ENCODE measurements around the gene SLC39A11.
"Not testable (repeated sequence)": the region's sequence is repeated elsewhere in the genome, so short reads cannot be mapped to it uniquely, and the experiment has no call there.

Gene SLC39A11

DNA sequence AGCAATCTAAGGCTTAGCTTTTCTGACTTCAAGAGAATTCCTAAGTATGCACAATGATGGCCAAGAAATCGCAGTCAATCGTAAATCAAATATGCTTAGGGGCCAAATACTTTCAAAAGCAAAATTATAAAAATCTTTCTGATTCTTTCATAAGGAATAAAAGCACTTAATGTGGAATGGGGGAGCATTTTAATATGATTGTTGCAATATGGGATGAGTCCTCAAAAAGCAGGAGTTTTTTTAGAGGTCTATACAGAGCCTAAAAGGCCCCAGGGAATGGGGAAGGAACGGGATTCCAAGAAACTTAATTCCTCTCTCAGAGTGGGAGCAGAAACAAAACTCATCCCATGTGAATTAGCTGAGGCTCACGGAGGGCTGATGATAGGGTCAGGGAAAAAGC is 14.7 kb upstream of the SLC39A11 start:
- no peak for DNase-seq (ENCODE audit: low read depth in 3 of 3)

DNA sequence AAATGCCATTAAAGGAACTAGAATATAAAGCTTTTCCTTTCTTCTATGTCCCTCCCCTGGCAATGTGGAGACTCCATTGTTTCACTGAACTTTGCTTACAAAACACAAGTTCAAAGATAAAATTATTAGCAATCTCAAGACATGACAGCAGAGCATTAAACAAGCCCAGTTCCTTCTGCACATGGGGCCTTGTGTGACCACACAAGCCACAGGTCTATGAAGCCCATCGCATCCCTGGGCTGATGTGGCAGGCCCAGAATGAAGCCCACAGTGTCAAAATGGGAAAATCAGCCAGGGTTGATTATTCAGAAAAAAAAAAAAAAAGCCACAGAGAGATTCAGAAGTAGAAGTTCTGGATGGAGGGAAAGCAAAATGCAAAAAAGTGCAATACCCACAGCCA is 12.9 kb upstream of the SLC39A11 start:
- DNase-seq (ENCODE audit: low read depth in 3 of 3): no peak

DNA sequence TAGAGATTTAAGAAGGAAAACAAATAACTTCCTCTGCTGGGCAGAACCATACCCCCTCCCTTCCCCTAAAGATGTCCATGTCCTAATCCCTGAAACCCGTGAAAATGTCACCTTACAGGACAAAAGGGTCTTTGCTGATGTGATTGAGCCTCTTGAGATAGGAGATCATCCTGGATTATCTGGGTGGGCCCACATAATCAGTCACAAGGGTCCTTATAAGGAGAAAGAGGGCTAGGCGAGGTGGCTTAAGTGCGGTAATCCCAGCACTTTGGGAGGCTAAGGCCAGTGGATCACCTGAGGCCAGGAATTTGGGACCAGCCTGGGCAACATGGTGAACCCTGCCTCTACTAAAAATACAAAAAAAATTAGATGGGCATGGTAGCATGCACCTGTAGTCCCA is 12.0 kb upstream of the SLC39A11 start:
- DNase-seq (ENCODE audit: low read depth in 3 of 3): no peak

DNA sequence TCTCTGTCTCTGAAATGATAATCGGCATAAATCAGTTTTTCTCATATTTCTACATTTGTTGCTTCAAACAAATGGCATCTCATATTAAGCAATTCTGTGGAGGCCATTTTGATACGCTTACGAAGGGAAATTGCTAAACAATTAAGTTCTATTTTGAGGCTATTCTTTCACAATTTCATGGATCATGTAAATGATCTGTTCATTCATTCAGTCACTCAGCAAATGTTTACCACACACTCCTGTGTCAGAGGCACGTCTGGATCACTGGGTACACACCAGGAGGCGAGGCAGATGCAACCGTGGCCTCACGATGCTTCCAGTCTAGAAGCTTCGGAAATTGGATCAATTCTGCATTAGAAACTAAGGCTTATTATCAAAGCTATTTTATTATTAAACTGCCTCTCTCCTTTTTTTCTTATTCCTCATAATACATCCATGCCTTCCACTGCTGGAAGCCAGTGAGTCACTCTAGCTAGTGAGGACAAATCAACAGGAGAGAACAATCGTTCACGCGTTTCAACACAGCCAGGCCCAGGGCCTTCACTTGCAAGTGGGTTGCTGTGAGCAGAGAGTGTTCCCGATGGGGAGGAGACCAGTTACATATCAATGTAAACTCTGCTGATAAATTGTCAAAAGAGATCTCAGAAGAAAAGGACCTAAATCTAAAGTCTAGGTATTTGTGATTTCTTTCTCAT is 11.3 kb upstream of the SLC39A11 start:
- DNase-seq (ENCODE audit: low read depth in 3 of 3): no peak

DNA sequence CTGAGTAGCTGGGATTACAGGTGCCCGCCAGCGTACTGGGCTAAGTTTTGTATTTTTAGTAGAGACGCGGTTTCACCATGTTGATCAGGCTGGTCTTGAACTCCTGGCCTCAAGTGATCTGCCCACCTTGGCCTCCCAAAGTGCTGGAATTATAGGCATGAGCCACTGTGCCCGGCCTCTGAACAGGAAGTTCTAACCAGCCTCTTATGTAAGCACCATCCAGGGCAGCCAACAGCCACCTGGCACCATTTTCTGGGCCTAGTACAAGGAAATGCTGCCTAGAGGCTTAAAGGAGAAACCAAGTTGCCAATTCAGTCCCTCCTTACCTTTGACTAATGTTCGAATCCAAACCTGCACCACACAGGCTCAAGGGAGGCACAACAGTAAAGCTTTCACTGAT is 8.5 kb upstream of the SLC39A11 start:
- no peak for DNase-seq (ENCODE audit: low read depth in 3 of 3)

DNA sequence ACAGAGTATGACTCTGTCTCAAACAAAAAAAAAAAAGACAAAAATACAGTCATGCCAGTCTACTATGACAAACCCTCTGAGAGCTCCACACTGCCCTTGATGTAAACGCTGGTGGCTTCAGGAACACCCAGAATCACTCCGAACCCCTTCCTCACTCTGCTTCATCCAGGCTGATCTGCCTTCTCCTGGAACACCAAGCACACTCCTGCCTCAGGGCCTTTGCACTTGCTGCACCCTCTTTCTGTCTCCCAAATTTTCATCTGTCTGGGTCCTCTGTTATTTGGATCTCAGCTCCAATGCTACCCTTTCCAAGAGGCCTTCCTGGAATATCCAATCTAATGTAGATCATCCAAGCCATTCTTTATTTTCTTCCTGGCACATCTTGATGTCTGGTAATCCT is 7.9 kb upstream of the SLC39A11 start:
- DNase-seq (ENCODE audit: low read depth in 3 of 3): no peak

DNA sequence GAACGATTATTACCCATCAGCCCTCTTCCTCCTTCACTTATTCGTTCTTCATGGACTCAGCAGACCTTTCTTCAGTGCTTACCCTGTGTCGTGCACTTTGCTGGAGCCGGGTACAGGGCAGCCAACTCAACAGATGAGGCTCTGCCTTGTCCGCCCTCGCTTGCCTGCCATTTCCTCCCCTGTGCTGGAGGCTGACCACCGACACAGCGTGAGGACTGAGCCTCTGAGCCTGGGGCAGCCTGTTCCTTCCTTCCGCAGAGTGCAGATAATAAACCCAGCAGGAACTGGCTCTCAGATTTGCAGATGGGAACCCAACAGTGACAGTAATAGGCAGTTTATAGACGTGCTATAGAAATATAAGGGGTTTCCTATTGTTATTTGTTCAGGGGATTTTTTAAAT is 7.0 kb upstream of the SLC39A11 start:
- DNase-seq (ENCODE audit: low read depth in 3 of 3): no peak

DNA sequence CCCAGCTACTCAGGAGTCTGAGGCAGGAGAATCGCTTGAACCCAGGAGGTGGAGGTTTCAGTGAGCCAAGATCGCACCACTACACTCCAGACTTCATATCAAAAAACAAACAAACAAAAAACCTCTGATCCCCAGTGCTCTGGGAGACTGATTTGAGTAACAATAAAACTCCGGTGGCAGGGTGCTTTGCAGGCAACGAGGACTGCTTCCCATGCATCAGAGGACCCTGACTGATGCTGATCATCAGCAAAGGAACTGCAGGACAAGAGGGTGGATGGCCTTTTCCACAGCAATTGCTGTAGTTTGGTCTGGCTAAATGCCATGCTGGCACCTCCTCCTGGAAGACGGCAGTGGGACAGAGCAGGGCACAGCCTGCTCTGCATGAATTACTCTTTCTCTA is 6.4 kb upstream of the SLC39A11 start:
- no peak for DNase-seq (ENCODE audit: low read depth in 3 of 3)

DNA sequence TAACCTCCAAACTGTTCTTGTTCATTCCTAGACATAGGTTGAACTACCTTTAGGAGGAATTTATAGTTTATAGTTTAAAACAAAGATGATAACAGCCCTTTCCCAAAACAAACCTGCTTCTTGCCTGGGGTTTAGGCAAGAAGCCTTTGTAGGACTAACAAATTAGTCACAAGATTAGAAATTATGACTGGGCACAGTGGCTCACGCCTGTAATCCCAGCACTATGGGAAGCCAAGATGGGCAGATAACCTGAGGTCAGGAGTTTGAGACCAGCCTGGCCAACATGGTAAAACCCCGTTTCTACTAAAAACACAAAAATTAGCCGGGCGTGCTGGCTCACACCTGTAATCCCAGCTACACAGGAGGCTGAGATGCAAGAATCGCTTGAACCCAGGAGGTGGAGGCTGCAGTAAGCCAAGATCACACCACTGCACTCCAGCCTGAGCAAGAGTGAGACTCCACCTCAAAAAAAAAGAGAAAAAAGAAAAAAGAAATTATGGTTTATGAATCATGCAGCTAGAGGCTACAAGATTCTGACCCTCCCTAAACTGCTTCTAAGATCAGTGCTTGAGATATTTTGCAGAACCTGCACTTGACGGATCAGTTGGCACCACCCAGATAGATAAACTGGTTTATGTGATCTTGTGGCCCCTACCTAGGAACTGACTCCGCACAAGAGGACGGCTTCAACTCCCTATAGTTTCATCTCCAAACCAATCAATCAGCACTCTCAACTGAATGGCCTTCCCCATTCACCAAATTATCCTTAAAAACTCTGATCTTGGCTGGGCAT is 5.7 kb upstream of the SLC39A11 start:
- not testable (repeated sequence) for DNase-seq (ENCODE audit: low read depth in 3 of 3)

DNA sequence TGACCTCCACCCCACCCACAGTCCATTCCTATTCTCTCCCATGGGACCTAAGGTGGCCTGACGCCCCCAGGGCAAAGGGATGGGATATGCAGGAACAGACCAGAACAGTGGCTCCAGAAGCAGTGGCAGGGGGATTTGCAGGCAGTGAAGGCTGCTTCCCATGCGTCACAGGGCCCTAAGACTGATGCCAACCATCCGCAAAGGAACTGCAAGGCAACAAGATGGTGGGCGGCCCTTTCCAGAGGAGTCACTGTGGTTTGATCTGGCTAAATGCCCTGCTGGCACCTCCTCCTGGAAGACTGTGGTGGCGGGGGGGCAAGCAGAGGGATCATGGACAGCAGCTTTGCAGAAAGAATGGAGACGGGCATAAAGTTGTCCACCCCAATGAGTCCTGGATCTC is 4.4 kb upstream of the SLC39A11 start:
- DNase-seq (ENCODE audit: low read depth in 3 of 3): no peak

DNA sequence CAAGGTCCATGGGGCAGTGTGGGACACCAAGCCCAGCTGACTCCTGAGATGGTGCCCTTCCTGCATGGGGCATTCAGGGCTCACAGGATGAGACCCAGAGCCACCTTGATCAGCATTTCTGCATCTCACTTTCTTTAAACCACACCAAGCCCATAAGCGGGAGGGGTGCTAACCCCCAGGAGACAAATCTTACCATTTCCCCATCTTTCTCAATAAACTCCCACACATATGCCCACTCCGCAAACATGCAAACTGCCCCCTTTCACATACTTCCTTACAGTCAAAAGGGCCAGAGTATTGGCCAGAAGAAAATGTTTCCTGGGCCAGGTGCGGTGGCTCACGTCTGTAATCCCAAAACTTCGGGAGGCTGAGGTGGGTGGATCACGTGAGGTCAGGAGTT is 3.7 kb upstream of the SLC39A11 start:
- DNase-seq (ENCODE audit: low read depth in 3 of 3): no peak

DNA sequence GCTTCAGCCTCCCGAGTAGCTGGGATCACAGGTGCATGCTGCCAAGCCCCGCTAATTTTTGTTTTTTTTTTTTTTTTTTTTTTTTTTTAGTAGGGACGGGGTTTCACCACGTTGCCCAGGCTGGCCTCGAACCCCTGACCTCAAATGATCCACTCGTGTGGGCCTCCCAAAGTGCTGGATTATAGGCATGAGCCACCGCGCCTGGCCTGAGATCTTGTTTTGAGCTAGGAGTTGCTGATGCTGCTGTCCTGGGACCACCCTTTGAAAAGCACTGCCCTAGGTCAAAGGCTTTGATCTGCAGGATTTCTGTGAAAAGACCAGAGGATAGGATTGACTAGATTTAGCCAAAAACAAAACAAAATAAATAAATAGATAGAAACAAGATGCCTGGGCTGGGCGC is 798 bp upstream of the SLC39A11 start:
- no peak for DNase-seq (ENCODE audit: low read depth in 3 of 3)

DNA sequence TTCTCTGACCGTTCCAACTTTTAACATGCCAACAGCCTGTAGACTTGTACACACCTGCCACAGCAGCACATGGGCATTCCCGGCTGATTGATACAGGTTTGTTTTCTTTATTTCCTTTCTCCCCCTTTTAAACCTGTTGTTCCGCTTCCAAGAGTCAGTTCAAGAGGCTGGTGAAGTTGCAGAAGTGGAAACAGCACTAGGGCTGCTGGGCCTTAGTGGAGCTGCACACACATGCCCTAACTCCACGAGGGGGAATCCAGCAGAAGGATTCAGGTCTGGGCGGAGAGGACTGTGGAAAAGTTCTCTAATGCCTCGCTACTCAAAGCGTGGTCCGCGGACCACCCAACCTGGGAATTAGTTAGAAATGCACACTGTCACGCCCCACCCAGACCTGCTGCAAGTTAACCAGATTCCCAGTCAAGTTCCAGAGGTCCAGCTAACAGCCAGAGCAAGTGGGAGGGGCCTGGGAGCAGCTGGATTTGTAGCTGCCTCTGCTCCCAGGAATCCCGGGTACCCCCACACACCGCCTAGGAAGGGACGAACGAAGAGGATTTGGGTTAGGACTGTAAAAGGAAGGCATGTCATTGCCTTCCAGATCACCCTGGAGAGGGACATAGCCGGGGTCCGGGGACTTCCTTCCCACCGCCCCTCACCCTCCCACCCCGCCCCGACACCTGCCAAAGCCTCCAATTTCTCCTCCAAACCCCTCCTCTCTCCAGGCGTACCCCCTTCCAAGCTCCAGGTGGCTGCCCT is 542 bp downstream of the SLC39A11 start:
- DNase-seq (ENCODE audit: low read depth in 3 of 3): peak in 1 of 3 donors; percentile 8

DNA sequence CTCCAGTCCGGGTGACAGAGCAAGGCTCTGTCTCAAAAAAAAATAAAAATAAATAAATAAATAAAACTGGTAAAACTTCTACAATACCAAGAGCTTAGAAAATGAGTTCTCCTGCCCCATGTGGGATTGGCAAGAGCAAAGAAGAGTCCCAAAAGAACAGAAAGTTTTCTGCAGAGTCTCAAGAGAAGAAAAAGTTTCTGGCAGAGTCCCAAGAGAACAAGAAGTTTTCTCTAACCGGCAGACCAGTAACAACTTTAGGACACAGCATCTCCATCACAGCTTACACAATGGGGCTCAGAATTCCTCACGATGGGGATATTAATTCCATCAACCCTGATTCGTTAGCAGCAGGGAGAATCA is 1.1 kb downstream of the SLC39A11 start:
- no peak for DNase-seq (ENCODE audit: low read depth in 3 of 3)

DNA sequence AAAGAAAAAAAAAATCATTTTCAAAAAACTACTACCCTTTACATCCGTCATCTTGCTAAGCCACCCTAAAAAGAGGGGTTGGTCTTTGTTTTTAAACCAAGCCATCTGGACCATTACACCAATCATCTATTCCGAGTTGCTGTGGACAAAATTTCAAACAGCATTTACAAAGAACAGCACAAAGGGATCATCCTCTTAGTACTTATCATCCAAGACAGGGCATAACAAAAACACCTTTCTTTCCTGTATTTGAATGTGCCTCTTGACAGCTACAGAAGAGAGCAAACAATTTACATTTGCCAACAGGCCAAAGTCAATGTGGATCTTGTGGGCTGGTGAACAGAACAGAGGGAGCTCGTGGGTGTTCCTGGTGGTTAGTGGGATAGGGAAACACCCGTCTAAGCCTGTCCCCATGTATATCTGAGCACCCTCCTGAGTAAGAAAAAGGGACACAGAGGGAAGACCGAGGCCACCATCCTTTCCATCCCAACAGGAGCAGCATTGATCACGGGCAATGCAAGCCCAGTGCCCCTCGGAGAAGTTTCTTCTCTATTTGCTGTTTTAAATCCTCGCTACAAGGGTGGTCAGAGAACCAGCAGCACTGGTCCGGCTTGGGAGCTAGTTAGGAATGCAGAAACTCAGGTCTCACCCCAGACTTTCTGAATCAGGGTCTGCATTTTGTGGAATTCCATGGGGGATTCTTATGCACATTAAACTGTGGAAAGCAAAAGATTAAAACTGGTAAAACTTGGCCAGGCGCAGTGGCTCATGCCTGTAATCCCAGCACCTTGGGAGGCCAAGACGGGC is 1.9 kb downstream of the SLC39A11 start:
- no peak for DNase-seq (ENCODE audit: low read depth in 3 of 3)

DNA sequence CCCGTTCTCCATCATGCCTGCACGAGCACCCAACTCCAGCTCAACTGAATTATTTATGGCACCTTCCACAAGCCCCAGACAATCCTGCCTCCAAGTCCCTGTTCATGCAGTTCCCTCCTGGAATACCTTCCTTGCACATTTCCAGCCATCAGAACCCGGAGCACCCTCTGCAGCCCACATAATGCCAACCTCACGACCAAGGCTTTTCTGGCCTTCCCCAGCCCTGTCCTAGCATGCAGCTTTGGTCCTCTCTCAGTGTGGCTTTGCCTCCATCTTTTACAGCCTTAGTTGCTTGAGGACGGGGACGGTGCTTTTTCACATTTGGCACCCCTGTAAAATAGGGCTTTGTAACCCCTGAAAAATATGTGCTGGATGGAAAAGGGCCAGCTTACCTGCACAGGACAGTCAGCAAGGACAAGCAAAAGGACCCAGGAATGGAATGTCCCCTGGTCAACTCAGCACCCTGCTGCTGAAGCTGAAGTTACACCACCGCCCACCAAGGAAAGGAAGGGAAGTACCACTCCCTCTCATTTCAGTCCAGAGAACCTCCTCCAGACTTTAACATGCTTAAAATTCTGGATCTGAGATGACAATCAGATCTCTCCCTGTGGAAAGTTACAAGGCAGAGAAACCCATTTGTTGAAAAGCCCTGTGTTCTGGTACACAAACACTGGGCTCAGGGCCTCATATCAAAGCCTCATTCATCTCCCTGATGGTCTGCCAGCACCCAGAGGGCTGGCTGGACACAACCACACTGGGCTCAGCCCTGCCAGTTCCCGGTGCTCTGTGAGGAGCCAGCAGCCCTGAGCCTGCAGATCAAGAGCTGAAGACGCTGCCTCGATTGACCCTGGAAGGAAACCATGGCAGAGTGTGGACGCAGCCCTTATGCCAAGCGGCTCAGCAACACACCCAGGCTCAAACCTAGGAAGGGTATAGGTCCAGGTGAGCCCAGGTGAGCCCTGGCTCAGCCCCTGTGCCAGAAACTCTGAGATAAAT is 2.9 kb downstream of the SLC39A11 start:
- DNase-seq (ENCODE audit: low read depth in 3 of 3): no peak

DNA sequence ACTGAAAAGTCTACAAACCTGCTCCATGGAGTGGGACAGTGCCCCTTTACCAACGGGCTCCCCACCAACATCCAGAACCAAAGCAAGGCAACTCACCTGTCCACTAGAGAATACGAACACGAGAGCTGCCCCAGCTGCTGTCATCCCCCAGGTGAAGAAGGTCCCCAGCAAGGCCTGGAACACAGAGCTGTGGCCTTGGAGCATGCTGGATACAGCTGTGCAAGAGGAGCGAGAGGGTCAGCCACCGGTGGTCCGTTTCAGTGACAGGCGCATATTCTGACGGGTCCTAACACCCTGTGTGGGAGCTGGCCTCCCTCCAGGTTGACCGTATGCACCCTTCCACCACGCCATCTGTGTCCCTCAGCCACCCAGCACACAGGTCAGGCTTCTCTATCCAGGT is 3.9 kb downstream of the SLC39A11 start:
- no peak for DNase-seq (ENCODE audit: low read depth in 3 of 3)

DNA sequence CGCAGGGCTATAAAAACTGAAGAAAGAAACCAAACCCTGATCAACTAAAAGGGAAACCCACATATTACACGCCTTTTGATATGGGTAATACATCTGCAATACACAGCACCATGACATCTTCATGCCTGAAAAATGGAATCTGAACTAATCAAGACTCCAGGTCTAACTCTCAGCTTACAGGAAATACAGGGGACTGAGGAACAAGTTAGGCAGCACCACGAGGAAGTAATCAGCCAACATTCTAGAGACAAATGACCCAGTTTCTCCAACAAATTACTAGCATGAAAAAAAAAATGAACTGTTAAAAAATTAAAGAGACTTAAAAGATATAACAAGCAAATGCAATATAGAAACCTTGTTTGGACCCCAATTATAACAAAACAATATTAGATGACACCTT is 9.1 kb downstream of the SLC39A11 start:
- DNase-seq (ENCODE audit: low read depth in 3 of 3): no peak

DNA sequence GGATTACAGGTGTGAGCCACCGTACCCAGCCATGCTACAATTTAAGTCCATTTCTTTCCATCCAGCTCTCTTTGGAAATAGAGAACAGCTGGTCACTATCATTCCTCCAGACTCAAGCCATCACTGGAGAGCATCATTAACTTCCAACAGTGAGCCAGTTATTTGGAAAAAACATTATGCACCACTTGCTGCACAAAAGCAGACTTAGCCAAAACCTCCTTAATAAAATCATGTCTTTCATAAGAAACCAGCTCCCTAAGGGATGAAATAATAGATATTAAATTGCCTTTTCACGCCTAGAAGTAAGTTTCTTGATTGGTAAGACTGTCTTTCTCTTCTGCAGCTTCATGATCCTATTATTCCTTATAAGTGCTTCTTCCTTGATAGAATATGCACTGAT is 17.9 kb downstream of the SLC39A11 start:
- no peak for DNase-seq (ENCODE audit: low read depth in 3 of 3)

DNA sequence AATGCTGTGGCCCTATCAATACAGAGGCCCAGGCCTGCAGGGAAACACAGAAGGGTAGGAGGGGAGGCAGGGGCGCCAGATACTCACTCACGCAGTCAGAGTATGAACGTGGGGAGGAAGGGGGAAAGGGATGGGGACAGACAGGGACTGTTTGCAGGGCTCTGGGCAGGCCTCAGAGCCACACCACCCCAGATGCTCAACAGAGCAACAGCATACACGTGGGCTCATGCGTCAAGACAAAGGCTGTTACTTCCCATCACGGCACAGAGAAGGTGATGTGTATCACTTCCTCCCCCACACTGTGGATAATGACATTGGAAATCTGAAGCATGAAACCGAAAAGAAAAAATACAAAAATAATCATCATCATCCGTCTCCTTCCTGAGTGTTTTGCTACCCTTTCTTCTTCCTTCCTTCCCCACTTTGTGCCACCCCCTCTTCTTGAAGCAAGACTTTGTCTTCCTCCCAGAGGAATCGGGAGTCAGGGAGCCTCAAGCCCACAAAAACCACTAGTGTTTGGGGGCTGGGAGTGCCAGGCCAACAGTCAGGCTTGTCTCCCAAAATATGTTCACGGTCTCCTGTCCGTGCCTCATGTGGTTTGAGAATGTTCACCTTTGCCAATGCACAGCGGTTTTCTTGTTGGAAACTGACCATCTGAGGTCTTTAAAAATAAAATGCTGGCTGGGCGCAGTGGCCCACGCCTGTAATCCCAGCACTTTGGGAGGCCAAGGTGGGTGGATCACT is 20.1 kb downstream of the SLC39A11 start:
- no peak for DNase-seq (ENCODE audit: low read depth in 3 of 3)

Measured in stimulated activated CD4-positive, alpha-beta T cell treated with anti-CD3 and anti-CD28 coated beads, TNF-alpha, amount 100 ng/mL, for 48 hours (primary cell).